Nucleus accumbens (tissue), 56 donors: ENCODE measurements around the gene OSM.

ENCODE experiments used
- DNase-seq, 56 donors: peaks; one replicate each; lab custom pipeline; 2025; lab: John Stamatoyannopoulos, UW

Gene OSM

DNA sequence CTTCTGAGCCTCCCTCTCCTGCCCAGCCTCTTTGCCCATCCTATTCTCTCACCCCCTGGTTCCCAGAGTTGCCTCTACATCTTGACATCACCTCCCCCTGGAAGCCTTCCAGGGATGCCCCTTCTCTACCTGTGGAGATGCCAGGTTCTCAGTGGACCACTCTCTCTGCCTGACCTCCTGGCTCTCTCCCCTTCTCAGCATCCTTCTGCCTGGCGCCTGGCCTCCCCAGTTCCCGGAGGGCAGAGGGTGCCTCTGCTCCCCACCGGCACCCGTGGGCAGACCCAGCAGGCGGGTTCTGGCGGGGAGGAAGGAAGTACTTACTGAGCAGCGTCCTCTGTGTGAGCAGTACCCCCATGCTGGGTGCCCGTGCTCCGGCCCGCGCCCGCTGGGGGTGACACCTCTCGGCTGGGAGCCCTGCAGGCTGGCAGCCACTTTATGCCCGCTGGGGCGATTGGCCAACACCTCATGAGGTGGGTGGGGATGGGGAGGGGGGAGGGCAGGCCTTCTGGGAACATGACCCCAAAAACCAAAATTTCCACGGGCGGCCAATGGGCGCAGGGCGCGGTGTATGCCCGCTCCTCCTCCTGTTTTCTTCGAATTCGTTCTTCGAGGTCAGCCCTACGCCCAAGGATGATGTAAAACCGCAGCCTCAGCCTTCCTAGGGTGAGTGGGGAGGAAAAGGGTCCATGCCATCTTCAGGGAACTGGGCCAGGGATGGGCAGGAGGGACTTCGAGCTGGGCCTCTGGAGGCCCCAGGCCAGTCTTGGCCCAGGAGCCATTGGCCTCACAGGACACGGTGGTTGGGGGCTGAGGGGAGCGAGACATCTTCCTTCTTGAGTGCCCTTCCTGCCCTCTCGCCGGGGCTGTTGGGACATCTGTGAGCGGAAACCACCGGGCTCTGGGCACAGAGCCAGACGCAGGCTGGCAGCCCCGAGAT is at the start of gene OSM:
OSM (minus strand) TSS at position 407 of the 937 bp plus-strand sequence; CDS start at position 355, 52 bp downstream.
- DNase-seq = peak in 13 of 56 donors; percentile 10 to 34 (median 18)

DNA sequence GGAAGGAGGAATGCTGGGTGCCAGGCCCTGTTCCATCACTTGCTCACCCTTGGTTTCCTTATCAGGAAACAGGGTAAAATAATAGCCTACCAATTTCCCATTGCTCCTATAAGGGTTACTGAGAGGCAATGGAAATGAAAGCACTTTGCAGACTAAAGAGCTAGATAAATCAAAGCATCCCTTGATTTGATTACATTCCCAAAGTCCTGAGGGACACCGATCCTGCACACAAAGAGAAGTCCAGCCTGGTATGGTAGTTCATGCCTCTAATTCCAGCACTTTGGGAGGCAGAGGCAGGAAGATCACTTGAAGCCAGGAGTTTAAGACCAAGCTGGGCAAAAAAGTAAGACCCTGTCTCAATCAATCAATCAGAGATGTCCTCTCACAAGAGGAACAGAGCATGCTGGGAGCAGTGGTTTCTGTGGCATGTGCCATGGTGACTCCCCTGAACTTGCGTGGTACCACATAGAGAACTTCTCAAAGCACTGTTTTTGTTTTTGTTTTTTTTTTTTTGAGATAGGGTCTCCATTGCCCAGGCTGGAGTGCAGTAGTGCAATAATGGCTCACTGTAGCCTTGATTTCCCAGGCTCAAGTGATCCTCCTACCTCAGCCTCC is 49.4 kb upstream of the OSM start:
- no peak for DNase-seq

DNA sequence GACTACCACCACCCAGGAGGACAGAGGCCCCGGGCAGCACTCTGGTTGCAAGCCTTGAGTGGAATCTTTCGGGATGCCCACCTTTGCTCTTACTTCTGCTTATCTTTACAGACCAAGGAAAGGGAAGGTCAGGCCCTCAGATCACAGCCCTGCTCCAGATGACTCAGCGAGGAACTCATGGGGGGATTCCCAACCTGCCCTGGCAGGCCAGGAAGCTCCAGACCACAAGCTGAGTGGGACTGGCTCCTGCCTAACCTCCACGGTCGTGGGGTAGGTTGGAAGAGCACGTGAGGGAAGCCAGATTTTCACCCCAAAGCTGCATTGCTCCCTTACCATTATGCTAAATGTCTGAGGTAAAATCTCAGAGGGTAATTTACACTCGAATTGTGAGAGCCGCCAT is 48.3 kb upstream of the OSM start:
- DNase-seq = no peak

DNA sequence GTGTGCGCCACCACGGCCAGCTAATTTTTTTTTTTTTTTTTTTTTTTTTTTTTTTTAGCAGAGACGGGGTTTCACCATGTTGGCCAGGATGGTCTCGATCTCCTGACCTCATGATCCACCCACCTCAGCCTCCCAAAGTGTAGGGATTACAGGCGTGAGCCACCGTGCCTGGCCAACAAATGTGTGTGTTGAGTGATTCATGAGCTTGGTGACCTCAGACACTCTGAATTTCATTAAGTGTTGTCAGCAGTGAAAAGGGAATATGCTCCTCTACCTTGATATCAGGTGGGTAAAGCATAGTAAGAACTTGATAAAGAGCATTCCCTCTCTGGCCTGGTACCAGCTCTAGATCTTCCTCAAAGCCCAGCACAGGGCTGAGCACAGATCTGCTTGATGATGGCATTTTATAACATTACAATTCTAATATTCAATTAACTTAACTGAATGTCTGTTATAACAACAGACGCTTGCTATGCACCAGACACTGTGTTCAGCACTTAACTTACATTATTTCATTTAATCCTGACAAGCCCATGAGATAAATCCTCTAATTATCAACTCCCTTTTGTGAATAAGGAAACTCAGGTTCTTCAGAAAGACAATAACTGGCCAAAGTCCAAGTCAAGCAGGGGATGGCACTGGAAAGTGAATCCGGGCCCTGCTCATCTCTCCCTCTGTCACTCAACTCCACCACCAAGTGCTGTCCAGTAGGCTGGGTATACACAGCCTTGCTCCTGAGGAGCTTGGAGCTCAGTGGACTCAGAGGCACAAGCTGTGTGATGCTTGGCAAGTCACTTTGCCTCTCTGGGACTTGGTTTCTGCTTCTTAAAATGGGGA is 47.1 kb upstream of the OSM start:
- no peak for DNase-seq

DNA sequence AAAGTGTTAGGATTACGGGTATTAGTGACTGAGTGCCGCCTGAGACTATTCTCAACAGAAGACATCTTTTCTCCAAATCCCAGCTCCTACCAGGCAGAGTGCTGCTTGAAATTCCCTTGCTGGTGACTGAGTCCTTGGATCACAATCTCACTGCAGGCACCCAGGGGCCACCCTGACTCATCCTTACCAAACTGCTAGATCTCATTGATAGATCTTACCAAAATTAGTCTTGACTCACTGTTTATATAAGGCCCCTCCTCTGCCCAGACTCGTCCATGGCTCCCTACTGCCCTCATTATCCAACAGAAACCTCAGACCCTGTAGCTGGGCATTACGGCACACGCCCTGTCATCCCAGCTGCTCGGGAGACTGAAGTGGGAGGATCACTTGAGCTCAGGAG is 45.4 kb upstream of the OSM start:
- no peak for DNase-seq

DNA sequence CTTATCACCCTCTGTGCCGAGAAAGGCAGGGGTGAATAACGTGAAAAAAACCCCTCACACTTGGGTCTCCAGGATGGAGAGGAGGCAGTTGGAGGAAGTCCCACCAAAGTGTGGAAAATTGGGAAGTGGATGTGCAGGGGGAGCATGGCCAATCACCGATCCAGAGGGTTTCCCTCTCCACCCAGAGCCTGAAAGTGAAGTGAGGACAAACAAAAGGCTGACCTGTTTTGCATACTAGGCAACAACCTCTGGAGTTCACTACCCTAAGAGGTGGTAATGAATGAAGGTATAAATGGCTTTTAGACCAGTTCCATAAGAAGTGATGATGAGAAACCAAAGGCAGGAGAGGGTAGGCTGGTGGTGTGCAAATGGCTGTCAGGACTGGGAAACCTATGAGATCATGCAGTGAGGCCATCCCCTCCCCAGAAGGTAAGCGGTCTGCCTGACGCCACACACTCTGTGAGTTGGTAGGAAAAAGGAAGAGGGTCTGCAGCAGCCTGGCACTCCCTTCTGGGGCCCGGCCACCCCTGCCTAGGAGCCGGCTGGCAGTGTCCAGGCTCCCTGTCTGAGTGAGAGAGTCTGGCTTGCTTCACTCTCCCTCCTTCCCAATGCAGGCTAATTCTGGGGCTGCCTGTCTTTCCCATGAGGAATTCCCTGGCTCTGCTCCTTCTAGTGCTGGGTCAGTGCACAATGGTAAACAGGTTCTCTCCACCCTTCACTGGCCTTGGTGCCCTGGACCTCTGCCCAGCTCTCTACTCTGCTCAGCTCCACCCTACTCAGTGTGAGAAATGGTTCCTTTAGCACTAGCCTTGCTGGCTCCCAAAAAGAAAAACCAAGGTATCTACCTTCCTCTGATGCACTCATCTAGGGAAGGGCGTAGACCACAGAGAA is 44.5 kb upstream of the OSM start:
- DNase-seq = peak in 22 of 56 donors; percentile 7 to 60 (median 37)

DNA sequence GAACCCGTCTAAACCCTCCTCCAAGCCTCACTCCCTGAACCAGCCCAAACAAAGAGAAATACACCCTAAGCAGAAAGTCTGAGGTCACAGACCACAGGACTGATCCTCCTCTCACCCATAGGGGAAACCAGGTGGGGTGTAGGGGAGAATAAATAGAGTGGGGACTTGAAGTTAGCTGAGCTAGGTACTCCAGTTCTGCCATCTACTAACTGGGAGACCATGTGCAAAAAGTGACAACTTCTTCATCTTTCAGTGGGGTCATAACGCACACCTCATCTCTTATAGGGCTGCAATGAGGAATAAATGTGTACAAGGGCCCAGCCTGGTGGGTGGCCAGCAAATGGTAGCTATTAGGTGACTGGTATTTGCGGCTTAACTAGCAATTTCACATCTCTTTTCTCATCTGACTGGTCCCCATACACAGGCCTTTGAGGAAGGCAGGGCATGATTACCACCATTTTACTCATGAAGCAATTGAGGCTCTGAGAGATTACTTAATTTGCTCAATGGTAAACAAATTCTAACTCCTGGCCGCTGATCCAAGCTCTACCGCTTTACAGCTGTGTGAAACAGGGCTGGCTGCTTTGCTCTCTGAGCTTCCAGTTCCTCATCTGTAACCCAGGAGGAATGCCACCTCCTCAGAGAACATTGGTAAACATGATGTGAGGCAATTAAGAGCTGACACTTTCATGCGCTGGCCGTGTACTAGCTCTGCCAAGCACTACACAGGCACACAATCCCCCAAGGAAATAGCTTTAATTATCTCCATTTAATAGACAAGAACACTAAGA is 43.5 kb upstream of the OSM start:
- peak in 1 of 56 donors; percentile 6 for DNase-seq

DNA sequence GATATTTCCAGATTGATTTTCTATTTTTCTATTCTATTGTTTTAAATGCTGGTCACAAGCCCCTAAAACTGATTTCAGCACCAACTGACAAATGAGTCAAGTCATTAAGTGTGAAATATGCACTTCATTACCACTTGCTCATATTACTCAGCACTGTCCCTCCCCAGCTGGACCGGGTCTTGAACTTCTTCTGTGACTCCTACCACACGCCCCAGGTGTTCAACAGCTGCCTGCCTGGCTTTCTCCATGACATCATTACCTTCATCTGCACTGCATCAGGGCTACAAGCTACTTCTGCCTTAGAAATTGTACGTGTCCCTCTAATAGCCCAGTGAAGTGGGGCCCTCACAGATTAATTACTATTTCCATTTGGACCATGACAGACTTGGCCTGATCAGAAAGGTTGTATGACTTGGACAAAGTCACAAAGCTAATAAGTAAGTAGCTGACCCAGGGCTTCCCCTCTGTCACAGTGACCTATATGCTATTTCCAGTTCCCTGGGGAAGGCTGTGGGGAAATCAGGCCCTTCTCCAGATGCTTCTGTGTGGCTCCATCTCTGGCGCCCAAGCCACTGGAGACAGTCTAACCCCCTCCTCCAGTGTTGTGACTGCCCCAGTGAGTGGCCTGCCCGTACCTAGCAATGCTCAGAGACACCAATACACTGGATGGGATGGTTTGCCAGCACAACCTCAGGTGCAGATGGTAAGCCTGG is 42.0 kb upstream of the OSM start:
- no peak for DNase-seq

DNA sequence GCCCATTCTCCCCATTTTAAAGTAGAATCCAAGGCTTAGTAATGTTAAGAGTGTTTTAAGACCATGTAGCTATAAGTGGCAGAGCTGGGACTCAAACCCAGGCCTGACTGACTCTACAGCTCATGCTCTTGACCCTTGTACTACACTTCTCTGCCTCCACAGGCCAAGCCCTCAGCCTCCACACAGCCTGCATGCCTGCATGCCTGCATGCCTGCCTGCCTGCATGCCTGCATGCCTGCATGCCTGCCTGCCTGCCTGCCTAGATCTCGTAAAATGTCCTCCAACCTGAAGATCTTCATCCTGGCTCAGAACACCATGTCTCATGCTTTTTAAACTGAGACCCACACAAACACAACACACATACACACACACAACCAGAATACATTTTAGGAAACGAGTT is 41.4 kb upstream of the OSM start:
- DNase-seq = no peak

DNA sequence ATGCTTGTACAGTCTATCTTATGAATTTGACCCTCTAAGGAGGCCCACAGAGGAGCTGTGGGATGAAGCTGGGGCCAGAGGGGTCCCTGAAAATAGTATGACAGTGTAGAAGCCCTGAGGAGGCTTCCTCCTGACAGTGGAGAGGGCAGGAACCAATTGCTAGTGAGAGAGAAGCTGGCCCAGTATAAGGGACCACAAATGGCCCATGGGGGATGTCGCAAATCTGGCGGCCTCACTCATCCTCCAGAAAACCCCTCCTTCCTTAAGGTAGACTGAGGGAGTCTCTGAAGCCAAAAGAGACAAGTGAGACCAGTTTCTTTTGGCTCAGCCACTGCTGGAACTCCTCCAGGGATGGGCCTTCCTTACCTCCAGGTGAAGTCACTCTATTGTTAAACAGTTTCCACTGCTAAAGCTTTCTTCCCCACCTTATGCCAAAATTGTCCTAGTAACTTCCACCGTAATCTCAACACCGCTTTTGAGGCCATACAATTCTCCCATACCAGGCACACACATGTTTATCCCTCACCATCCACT is 40.5 kb upstream of the OSM start:
- DNase-seq = no peak

DNA sequence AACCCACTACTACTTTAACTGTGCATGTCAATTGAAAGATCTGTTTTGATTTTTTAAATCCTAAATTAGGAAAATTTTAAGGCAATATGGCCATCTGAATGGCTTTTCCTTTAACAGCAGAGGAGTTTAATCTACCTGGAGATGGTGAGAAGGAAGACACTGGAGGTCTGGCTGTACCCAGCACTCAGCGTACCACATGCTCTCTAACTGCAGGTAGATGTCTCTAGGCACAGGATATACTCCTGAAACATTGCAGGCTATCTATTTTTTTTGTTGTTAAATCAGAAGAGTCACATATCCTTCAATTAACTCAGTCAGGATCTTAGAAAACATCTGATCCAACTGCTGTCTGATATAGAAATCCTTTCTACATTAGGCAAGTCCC is 40.0 kb upstream of the OSM start:
- no peak for DNase-seq

DNA sequence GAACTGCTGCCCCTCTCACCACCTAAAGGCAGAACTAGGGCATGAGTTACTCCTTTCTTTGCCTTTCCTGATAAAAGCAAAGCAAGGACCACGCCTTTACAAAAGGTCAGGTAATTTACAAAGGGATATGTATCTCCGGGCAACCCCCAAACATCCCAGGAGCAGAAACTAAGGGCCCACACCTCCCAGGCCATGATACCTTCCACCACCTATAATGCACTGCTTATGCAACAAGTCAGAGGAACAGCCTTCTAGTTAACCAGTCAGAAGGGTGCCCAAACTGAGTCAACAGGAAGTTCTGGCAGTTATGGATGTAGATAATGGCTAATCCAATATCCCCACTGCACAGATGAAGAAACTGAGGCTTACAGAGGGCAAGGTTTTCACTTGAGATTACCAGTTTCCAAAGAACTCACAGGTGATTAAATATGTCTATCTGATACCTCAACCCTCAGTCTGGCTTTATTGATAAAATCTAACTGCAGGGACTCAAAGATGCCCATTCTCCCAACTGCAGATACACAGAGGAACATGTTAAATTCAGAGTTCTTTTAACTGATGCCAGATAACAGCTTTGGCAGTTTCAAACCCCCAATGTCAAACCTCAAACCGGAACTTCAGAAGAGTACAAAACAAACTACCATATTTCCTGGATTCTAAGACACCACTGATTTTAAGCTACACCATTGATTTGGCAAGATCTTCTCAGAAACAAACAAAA is 39.4 kb upstream of the OSM start:
- no peak for DNase-seq

DNA sequence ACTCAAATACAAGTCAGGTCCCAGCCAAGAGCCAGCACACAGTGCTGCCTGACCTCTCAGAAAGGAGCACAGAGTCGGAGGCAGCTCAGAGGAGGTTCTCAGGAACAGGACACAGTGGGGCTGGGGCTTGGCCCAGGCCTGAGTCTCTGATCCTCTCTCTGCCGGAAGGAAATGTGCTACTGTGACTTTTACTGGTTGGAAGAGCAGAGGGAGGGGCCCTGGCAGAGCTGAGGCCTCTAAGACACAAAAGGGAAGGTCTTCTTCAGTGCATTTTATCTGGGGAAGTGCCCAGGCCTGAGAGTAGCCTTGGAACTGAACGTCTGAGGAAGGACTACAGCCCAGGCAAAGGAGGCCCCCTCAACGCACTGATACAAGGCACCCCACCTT is 38.9 kb upstream of the OSM start:
- peak in 14 of 56 donors; percentile 7 to 37 (median 17) for DNase-seq

DNA sequence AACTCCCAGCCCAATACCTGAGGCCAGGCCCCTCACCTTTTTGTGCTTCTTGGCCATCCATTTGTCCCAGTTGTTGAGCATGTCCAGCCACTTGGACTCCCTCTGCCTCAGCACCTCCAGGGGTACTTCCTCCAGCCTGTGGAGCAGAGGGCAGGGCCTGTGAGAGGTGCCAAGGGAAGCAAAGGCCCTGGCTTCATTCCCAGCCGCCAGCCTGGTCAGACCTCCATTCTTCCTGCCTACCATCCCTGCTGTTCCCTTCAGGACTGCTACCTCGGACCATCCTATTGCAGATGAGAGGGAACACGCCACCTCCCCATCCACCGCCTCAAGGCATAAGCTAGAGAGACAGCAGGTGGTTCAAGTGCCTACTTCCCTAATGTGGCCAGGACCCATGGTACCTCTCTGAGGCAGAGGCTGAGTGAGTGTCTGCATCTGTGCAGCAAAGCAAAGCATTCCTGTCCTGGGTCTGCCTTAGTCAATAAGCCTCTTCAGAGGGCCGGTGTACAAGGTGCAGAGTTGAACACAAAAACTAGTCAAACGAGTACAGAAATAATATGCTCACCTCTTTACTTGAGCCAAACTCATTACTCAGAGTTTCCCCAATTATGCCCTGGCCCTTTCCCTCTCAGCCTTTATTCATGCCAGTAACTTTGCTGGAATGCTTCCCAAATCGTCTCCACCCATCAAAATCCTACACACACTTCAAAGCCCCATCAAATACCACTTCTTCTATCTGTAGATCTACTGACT is 38.0 kb upstream of the OSM start:
- DNase-seq = peak in 9 of 56 donors; percentile 13 to 39 (median 25)

DNA sequence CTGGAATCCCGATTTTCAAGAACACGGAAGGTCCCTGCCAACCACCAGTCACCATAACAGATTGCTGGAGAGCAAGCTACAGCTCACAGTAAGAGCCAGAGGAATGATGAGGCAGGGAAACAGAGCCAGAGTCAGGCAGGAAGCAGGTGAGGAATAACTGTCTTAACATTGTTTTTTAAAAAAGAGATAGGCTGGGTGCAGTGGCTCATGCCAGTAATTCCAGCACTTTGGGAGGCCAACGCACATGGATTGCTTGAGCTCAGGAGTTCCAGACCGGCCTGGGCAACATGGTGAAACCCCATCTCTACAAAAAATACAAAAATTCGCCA is 36.1 kb upstream of the OSM start:
- no peak for DNase-seq

DNA sequence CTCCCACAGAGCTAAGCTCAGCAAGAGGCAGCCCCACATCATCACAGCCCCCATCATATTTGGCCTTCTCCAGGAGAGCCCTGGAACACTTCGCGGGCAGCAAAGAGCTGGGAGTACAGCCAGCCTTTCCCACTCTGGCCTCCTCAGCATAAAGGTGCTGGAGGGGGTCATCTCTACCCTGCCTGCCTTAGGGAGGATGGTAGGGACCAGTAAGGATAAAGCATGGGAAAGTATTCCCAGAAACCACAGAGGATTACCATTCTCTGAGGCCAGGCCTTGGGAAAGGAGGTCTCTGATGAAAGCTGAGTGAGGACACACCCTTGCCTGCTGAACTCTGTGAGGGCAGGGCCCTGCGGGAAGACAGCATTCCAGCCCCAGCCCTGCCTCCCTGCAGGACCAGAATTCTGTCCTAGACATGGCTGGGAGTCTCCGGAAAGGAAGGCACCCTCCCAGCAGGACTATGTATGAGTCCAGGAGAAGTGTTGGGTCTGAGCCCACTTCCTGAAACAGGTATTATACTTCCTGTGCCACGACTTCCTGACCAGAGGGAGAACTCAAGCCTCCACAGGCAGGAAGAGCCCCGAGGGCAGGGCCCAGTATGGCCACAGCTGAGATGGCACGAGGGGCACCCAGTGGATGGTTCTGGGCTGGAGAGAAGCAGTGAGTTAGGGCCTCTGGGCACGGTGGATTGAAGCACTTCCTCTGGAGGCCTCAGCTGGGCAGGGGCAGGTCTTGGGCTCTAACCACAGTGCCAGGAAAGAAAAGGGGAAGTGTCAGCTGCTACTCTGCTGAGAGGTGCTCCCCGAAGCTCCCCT is 35.6 kb upstream of the OSM start:
- DNase-seq = peak in 8 of 56 donors; percentile 5 to 48 (median 13)
